ENCODE data around the gene NLGN4X. TPM values are rescaled to one million over a fixed set of nuclear protein-coding genes. Genes with fewer than 3 reads are reported as not detected.
"Not testable (repeated sequence)": the region's sequence is repeated elsewhere in the genome, so short reads cannot be mapped to it uniquely, and the experiment has no call there.

Gene NLGN4X
- total RNA-seq, 6 donors from 2014 or later, result 1.1 to 3.1 (median 2.3) TPM

GRCh38 chrX:5936438-5936837 lies 292.2 kb downstream of the NLGN4X start:
- no peak for DNase-seq
- WGBS, 2 donors, result 41 to 58% methylated on average over 6 of the region's 6 CpGs
- peak in 1 of 2 donors; percentile 42 for ATAC-seq (ENCODE audit: low FRiP score in 2 of 2)
- H3K4me3 ChIP-seq, result no peak overlapping the region
- H3K9me3 ChIP-seq, result no peaks in the 10 kb centered on the region
- H3K27me3 ChIP-seq, result no peaks in the 10 kb centered on the region
- TF ChIP-seq POLR2AphosphoS5 (IDR thresholded peaks at IDR 0.05) (no peak), POLR2A (IDR thresholded peaks at IDR 0.05) (no peak), EP300 (IDR thresholded peaks at IDR 0.05) (no peak), CTCF (IDR thresholded peaks at IDR 0.05) (no peak)
- H3K4me1 ChIP-seq, result no peaks in the 10 kb centered on the region
- no peak overlapping the region for H3K27ac ChIP-seq
- no peaks in the 10 kb centered on the region for H3K36me3 ChIP-seq

- 48 to 56% methylated on average over 2 of the region's 2 CpGs for WGBS, 2 donors
- H3K27me3 ChIP-seq, result no peaks in the 10 kb centered on the region
- no peak for ATAC-seq (ENCODE audit: low FRiP score in 2 of 2)
Observed at GRCh38 chrX:5928224-5928623, 300.4 kb downstream of the NLGN4X start.

GRCh38 chrX:5916945-5917344 lies 311.7 kb downstream of the NLGN4X start:
- WGBS, 2 donors, result 85% methylated on average over 5 of the region's 5 CpGs; no CpG with 5 or more reads in 1 of the 2 donors
- TF ChIP-seq CTCF (IDR thresholded peaks at IDR 0.05) (no peak), EP300 (IDR thresholded peaks at IDR 0.05) (no peak), POLR2A (IDR thresholded peaks at IDR 0.05) (no peak), POLR2AphosphoS5 (IDR thresholded peaks at IDR 0.05) (no peak)
- H3K4me1 ChIP-seq, result no peaks in the 10 kb centered on the region
- H3K36me3 ChIP-seq, result no peaks in the 10 kb centered on the region
- H3K4me3 ChIP-seq, result no peak overlapping the region
- no peak for DNase-seq
- no peaks in the 10 kb centered on the region for H3K27me3 ChIP-seq
- H3K9me3 ChIP-seq, result peaks cover 0 to 3% (median 0%) of the 10 kb centered on the region in 4 donors
- ATAC-seq (ENCODE audit: low FRiP score in 2 of 2), result no peak
- H3K27ac ChIP-seq, result no peak overlapping the region

More at GRCh38 chrX:5928224-5928623, 300.4 kb downstream of the NLGN4X start:
- H3K9me3 ChIP-seq, result no peaks in the 10 kb centered on the region
- H3K27ac ChIP-seq, result no peak overlapping the region
- TF ChIP-seq EP300 (IDR thresholded peaks at IDR 0.05), result no peak
- no peak for TF ChIP-seq POLR2AphosphoS5 (IDR thresholded peaks at IDR 0.05)
- TF ChIP-seq POLR2A (IDR thresholded peaks at IDR 0.05), result no peak
- no peak for TF ChIP-seq CTCF (IDR thresholded peaks at IDR 0.05)
- no peaks in the 10 kb centered on the region for H3K4me1 ChIP-seq
- no peaks in the 10 kb centered on the region for H3K36me3 ChIP-seq
- no peak for DNase-seq
- H3K4me3 ChIP-seq, result no peak overlapping the region

GRCh38 chrX:5915783-5916182 lies 312.9 kb downstream of the NLGN4X start:
- Histone ChIP-seq H3K27me3 (no peaks in the 10 kb centered on the region), H3K4me3 (no peak overlapping the region), H3K27ac (no peak overlapping the region), H3K36me3 (no peaks in the 10 kb centered on the region), H3K4me1 (no peaks in the 10 kb centered on the region), H3K9me3 (peaks cover 0 to 4% (median 0%) of the 10 kb centered on the region in 4 donors)
- DNase-seq (no peak), ATAC-seq (ENCODE audit: low FRiP score in 2 of 2) (no peak)
- TF ChIP-seq EP300 (IDR thresholded peaks at IDR 0.05), result no peak
- no peak for TF ChIP-seq POLR2A (IDR thresholded peaks at IDR 0.05)
- no peak for TF ChIP-seq CTCF (IDR thresholded peaks at IDR 0.05)
- no peak for TF ChIP-seq POLR2AphosphoS5 (IDR thresholded peaks at IDR 0.05)
- 57 to 65% methylated on average over 1 of the region's 1 CpG for WGBS, 2 donors

- no peak for DNase-seq
- ATAC-seq (ENCODE audit: low FRiP score in 2 of 2), result no peak
- Histone ChIP-seq H3K27me3 (no peaks in the 10 kb centered on the region), H3K4me3 (no peak overlapping the region), H3K27ac (no peak overlapping the region), H3K36me3 (no peaks in the 10 kb centered on the region), H3K9me3 (peaks cover 0 to 4% (median 0%) of the 10 kb centered on the region in 4 donors), H3K4me1 (no peaks in the 10 kb centered on the region)
- TF ChIP-seq CTCF (IDR thresholded peaks at IDR 0.05), result no peak
- 75 to 100% methylated on average over 1 to 6 of the region's 6 CpGs for WGBS, 2 donors
Observed at GRCh38 chrX:5907207-5907606, 321.5 kb downstream of the NLGN4X start.

GRCh38 chrX:5903586-5904190 lies 325.0 kb downstream of the NLGN4X start:
- not testable (repeated sequence) for H3K4me3 ChIP-seq; H3K36me3 ChIP-seq; H3K4me1 ChIP-seq; ATAC-seq (ENCODE audit: low FRiP score in 2 of 2); H3K27ac ChIP-seq; H3K27me3 ChIP-seq; H3K9me3 ChIP-seq
- DNase-seq, result peak in 1 of 2 donors; percentile 13
- WGBS, 2 donors, result 50 to 88% methylated on average over 2 to 18 of the region's 18 CpGs

All from upper lobe of left lung (tissue), 6 donors.